HG02588 (cell line): Measurements from ENCODE around the gene LRRC72.
A peak's percentile ranks its signal among the peaks of the same experiment; 100 is the strongest.

Experiments used
- ATAC-seq: cut with Tn5 transposase; IDR thresholded peaks from one replicate; pipeline ENCODE4 v1.9.1; 2021; ENCODE audit warnings: mild to moderate bottlenecking, moderate library complexity; ENCODE audit not compliant: unreplicated experiment

The LRRC72 gene

GRCh38 chr7:16616122-16616521, 89.5 kb downstream of the LRRC72 start:
- no peak for ATAC-seq

- no peak for ATAC-seq
Measured at GRCh38 chr7:16616542-16616941, 89.9 kb downstream of the LRRC72 start.

GRCh38 chr7:16619979-16620408, 93.4 kb downstream of the LRRC72 start:
- peak; percentile 93 for ATAC-seq

- ATAC-seq, result no peak
Measured at GRCh38 chr7:16626388-16626787, 99.8 kb downstream of the LRRC72 start.

- ATAC-seq, result no peak
Measured at GRCh38 chr7:16627236-16627635, 100.6 kb downstream of the LRRC72 start.

GRCh38 chr7:16630654-16631053, 104.0 kb downstream of the LRRC72 start:
- no peak for ATAC-seq
